Left lung (tissue), 10 donors: ENCODE measurements around the gene YIF1A. TPM values are rescaled to one million over a fixed set of nuclear protein-coding genes. Genes with fewer than 3 reads are reported as not detected.

Experiments used
- ATAC-seq: fragments of 200-7000 bp; cut with Tn5 transposase; one replicate; pipeline ENCODE4 v1.9.1; 2020; ENCODE audit warnings: moderate library complexity
- DNase-seq, 4 donors: peaks; one replicate each; pipeline ENCODE4 v3.0.0-alpha.2; 2013 to 2020
- H3K27ac ChIP-seq, 2 donors: fragments of 200-600 bp; sonication (generic) in 1 of 2; one replicate each; pipeline versions ENCODE4 v1.5.0 to v1.8.0; 2020 to 2021
- H3K27me3 ChIP-seq, 2 donors: fragments of 200-600 bp; sonication (generic) in 1 of 2; one replicate each; pipeline versions ENCODE4 v1.5.0 to v1.8.0; 2020 to 2021
- H3K36me3 ChIP-seq, 2 donors: fragments of 200-600 bp; sonication (generic) in 1 of 2; one replicate each; pipeline versions ENCODE4 v1.5.0 to v1.8.0; 2020 to 2021
- H3K4me1 ChIP-seq, 2 donors: fragments of 200-600 bp; one replicate each; pipeline ENCODE4 v1.8.0; 2021
- H3K4me3 ChIP-seq, 2 donors: fragments of 200-600 bp; sonication (generic) in 1 of 2; one replicate each; pipeline versions ENCODE4 v1.5.0 to v1.8.0; 2020 to 2021; ENCODE audit warnings: mild to moderate bottlenecking in 1 of 2
- H3K9me3 ChIP-seq, 2 donors: fragments of 200-600 bp; sonication (generic) in 1 of 2; one replicate each; pipeline versions ENCODE4 v1.5.0 to v1.8.0; 2020 to 2021
- CTCF ChIP-seq, 2 donors: fragments of 200-600 bp; sonication (generic) in 1 of 2; IDR thresholded peaks; one replicate each; pipeline versions ENCODE4 v1.5.0 to v1.8.0; 2021; ENCODE audit warnings: antibody characterized with exemption in 2 of 2
- intact Hi-C, 2 donors: fragments of 100-400 bp; cut with DNase I; formaldehyde crosslinking; loops; one replicate each; pipeline versions ENCODE4 v1.11.2 to v1.14.2; 2022
- polyA plus RNA-seq, 6 donors: library from polyadenylated mRNA; unstranded; fragments of 120-200 nt; gene quantifications; one replicate each; pipeline ENCODE4 v1.2.1, GENCODE V29; 2013; ENCODE audit not compliant: insufficient read length in 6 of 6
- total RNA-seq, 2 donors: library from RNA; stranded (reverse); fragmentation: NEBNext Ultra II Directional; extraction: Animal tissue kit (Norgen Biotek cat#: 25700); gene quantifications; one replicate each; pipeline ENCODE4 v1.2.1, GENCODE V29; 2021
- donor health status: DM: no; HTN: yes; CAD: no.
- donor health status: DM: no; HTN: no; CAD: no.

Gene YIF1A
- total and polyA plus RNA-seq, 8 donors: 32.9 to 118 (median 45.9) TPM

GRCh38 chr11:66318600-66318970, 29.6 kb upstream of the YIF1A start:
- Histone ChIP-seq H3K27ac (peak overlapping the region; percentile 41 to 82), H3K9me3 (no peaks in the 10 kb centered on the region), H3K36me3 (no peaks in the 10 kb centered on the region), H3K27me3 (peaks cover 0 to 21% of the 10 kb centered on the region in 2 donors), H3K4me1 (peaks cover 14 to 33% of the 10 kb centered on the region in 2 donors), H3K4me3 (no peak overlapping the region)
- ATAC-seq (no peak), DNase-seq (peak in 1 of 4 donors; percentile 5)
- no peak for TF ChIP-seq CTCF (IDR thresholded peaks at IDR 0.05)
- intact Hi-C loops: loop anchor here in 1 of 2 donors (10.0 kb wide), 1 partner anchor 66 kb away; no protein-coding TSS in a partner anchor

GRCh38 chr11:66317723-66318599, 29.0 kb upstream of the YIF1A start:
- Histone ChIP-seq H3K4me1 (peaks cover 14 to 39% of the 10 kb centered on the region in 2 donors), H3K36me3 (no peaks in the 10 kb centered on the region), H3K27me3 (peaks cover 0 to 21% of the 10 kb centered on the region in 2 donors), H3K9me3 (no peaks in the 10 kb centered on the region), H3K4me3 (no peak overlapping the region), H3K27ac (peak overlapping the region; percentile 41 to 82)
- ATAC-seq (peak; percentile 39), DNase-seq (peak in 3 of 4 donors; percentile 53 to 87 (median 76))
- intact Hi-C loops: loop anchor here in 1 of 2 donors (10.0 kb wide), 1 partner anchor 67 kb away; no protein-coding TSS in a partner anchor
- TF ChIP-seq CTCF (IDR thresholded peaks at IDR 0.05): no peak

GRCh38 chr11:66317322-66317722, 28.4 kb upstream of the YIF1A start:
- Histone ChIP-seq H3K4me1 (peaks cover 14 to 43% of the 10 kb centered on the region in 2 donors), H3K36me3 (no peaks in the 10 kb centered on the region), H3K9me3 (no peaks in the 10 kb centered on the region), H3K27ac (peak overlapping the region; percentile 41 to 82), H3K27me3 (peaks cover 0 to 21% of the 10 kb centered on the region in 2 donors), H3K4me3 (peak overlapping the region in 1 of 2 donors; percentile 62)
- TF ChIP-seq CTCF (IDR thresholded peaks at IDR 0.05): no peak
- ATAC-seq (no peak), DNase-seq (peak in 3 of 4 donors; percentile 78 to 79 (median 79))
- intact Hi-C loops: loop anchor here in 1 of 2 donors (10.0 kb wide), 1 partner anchor 67 kb away; no protein-coding TSS in a partner anchor

GRCh38 chr11:66316849-66317251, 27.9 kb upstream of the YIF1A start, which contains the start of gene CD248:
CD248 (minus strand) TSS chr11:66317044; CDS start chr11:66317027, 17 bp downstream.
- ATAC-seq: peak; percentile 8

More at GRCh38 chr11:66316849-66317251, 27.9 kb upstream of the YIF1A start, which contains the start of gene CD248:
- Histone ChIP-seq H3K4me1 (peaks cover 14 to 48% of the 10 kb centered on the region in 2 donors), H3K36me3 (no peaks in the 10 kb centered on the region), H3K27ac (peak within 1 kb of the TSS; percentile 41 to 82), H3K4me3 (peak within 1 kb of the TSS; percentile 44 to 62), H3K27me3 (peaks cover 0 to 21% of the 10 kb centered on the region in 2 donors), H3K9me3 (no peaks in the 10 kb centered on the region)
- intact Hi-C loops: loop anchor here in 1 of 2 donors (10.0 kb wide), 1 partner anchor 68 kb away; no protein-coding TSS in a partner anchor
- DNase-seq: peak; percentile 72 to 93 (median 83)
- no peak for TF ChIP-seq CTCF (IDR thresholded peaks at IDR 0.05)
